NCI-H526 treated with DMSO at 0.1 percent for 48 hours (cell line): Measurements from ENCODE around the gene SMOC2.

ENCODE experiments used
- DNase-seq: peaks from one replicate; lab custom pipeline; 2025; lab: John Stamatoyannopoulos, UW

Gene SMOC2

GRCh38 chr6:168574075-168574698 lies 133.2 kb downstream of the SMOC2 start:
- DNase-seq = no peak

- DNase-seq = no peak
Measured at GRCh38 chr6:168574699-168575195, 133.8 kb downstream of the SMOC2 start.

- no peak for DNase-seq
Measured at GRCh38 chr6:168575346-168576098, 134.5 kb downstream of the SMOC2 start.

- no peak for DNase-seq
Measured at GRCh38 chr6:168576388-168576787, 135.4 kb downstream of the SMOC2 start.

- DNase-seq = no peak
Measured at GRCh38 chr6:168577496-168577895, 136.5 kb downstream of the SMOC2 start.

- no peak for DNase-seq
Measured at GRCh38 chr6:168578036-168578435, 137.1 kb downstream of the SMOC2 start.

GRCh38 chr6:168581236-168581635 lies 140.3 kb downstream of the SMOC2 start:
- DNase-seq = no peak

GRCh38 chr6:168581706-168582105 lies 140.7 kb downstream of the SMOC2 start:
- DNase-seq = no peak

GRCh38 chr6:168582571-168582981 lies 141.6 kb downstream of the SMOC2 start:
- DNase-seq = no peak

GRCh38 chr6:168583126-168583525 lies 142.1 kb downstream of the SMOC2 start:
- DNase-seq = no peak

- no peak for DNase-seq
Measured at GRCh38 chr6:168583821-168584220, 142.8 kb downstream of the SMOC2 start.

GRCh38 chr6:168584249-168584648 lies 143.3 kb downstream of the SMOC2 start:
- no peak for DNase-seq

GRCh38 chr6:168584671-168585070 lies 143.7 kb downstream of the SMOC2 start:
- DNase-seq = no peak

- DNase-seq = no peak
Measured at GRCh38 chr6:168585441-168585840, 144.5 kb downstream of the SMOC2 start.

GRCh38 chr6:168589275-168589674 lies 148.3 kb downstream of the SMOC2 start:
- no peak for DNase-seq

GRCh38 chr6:168590406-168590805 lies 149.4 kb downstream of the SMOC2 start:
- no peak for DNase-seq

GRCh38 chr6:168596344-168596743 lies 155.4 kb downstream of the SMOC2 start:
- DNase-seq = no peak

GRCh38 chr6:168597471-168597875 lies 156.5 kb downstream of the SMOC2 start:
- no peak for DNase-seq

GRCh38 chr6:168598251-168599117 lies 157.5 kb downstream of the SMOC2 start:
- no peak for DNase-seq

GRCh38 chr6:168599118-168599494 lies 158.1 kb downstream of the SMOC2 start:
- DNase-seq = no peak

- DNase-seq = no peak
Measured at GRCh38 chr6:168599769-168600330, 158.9 kb downstream of the SMOC2 start.

- no peak for DNase-seq
Measured at GRCh38 chr6:168600381-168600780, 159.4 kb downstream of the SMOC2 start.
